Right lobe of liver (tissue), 4 donors: Measurements from ENCODE around the gene CARD19.

ENCODE experiments used
- CTCF ChIP-seq, 4 donors: fragments of 200-600 bp in 3 of 4; fragments of 450-650 bp in 1 of 4; IDR thresholded peaks; one replicate each; pipeline versions ENCODE4 v1.5.1 to v1.8.0; 2016 to 2022; ENCODE audit warnings: antibody characterized with exemption in 4 of 4, mild to moderate bottlenecking in 2 of 4
- POLR2A ChIP-seq: fragments of 450-650 bp; IDR thresholded peaks from one replicate; pipeline ENCODE4 v1.6.1; 2017; ENCODE audit warnings: antibody characterized with exemption, mild to moderate bottlenecking
- donor health status: DM: no; HTN: no; CAD: no.
- donor health status: DM: no; HTN: no; CAD: no.
- donor health status: DM: no; HTN: yes; CAD: no.

GRCh38 chr9:93054758-93055704 is 41.0 kb upstream of the CARD19 start:
- no peak for TF ChIP-seq POLR2A
- no peak for TF ChIP-seq CTCF (IDR thresholded peaks at IDR 0.05)
